Renal cortex interstitium (tissue), 11 donors: ENCODE data around the gene FANCI. TPM values are rescaled to one million over a fixed set of nuclear protein-coding genes. Genes with fewer than 3 reads are reported as not detected.

ENCODE experiments used
- DNase-seq, 11 donors: peaks; one replicate each; pipeline ENCODE4 v3.0.0-alpha.2; 2013; ENCODE audit warnings: low read depth in 9 of 11, low spot score in 4 of 11; ENCODE audit errors: extremely low read depth in 1 of 11
- polyA plus RNA-seq, 3 donors: library from polyadenylated mRNA; unstranded; fragments of 120-200 nt; gene quantifications; one replicate each; pipeline ENCODE4 v1.2.1, GENCODE V29; 2013; ENCODE audit not compliant: insufficient read length in 3 of 3

Gene FANCI
- polyA plus RNA-seq, 3 donors: 31.3 to 39.8 (median 36.9) TPM

DNA sequence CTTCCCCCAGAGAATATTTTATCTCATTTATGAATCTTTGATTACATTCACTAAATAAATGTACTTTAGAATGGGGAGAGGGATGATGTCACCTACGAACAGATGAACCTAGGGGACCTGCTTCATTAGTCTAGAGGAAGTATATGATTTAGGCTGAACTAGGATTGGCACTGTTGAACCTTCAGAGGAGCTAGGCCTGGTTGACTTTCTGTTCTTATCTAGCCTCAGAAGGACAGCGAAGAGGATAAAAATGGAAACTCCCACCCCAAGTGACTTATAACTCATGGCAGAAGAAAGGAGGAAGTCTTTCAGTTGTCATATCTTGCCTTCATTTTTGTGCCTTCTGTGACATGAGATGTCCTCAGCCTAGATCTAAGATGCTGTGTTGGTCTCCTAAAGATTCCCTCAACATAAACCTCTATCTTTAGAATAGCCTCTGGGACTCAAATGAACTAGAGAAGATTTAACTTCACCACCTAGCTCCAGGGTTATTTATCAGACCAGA lies 48.2 kb downstream of the FANCI start:
- no peak for DNase-seq

DNA sequence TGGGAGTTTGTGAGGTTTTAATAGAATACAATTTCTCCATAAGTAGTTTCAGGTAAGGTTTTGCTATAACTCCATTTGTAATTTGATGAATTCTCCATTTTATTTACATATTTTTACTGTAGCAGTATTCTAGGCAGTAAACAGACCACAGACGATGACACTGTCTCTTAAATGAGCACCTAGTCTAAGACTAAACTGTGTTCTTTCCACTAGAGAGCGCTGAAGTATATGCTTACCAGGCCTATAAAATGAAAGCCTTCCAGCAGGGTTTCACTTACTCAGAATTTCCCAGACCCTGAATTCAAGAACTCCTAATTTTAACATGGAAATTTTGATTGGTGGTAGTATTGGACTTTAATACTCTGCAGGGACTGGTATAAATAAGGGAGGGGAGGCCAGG lies 49.2 kb downstream of the FANCI start:
- DNase-seq: no peak

DNA sequence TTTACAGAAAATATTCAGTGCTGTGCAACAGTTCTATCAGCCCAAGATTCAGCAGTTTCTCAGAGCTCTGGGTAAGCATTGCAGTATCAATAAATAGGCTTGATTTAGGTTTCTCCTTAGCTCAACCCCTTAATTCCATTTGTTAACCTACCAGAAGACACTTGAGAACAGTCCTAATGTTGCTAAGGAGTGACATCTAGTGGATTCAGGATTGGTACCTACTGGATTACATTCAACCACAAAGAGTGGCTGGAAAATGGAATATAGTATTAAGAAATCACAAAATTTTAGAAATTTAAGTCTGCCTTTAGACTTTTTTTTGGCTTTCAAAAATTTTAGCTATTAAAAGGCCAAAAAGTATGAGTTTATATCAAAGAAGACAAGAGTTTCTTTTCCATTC lies 56.1 kb downstream of the FANCI start:
- DNase-seq: no peak

DNA sequence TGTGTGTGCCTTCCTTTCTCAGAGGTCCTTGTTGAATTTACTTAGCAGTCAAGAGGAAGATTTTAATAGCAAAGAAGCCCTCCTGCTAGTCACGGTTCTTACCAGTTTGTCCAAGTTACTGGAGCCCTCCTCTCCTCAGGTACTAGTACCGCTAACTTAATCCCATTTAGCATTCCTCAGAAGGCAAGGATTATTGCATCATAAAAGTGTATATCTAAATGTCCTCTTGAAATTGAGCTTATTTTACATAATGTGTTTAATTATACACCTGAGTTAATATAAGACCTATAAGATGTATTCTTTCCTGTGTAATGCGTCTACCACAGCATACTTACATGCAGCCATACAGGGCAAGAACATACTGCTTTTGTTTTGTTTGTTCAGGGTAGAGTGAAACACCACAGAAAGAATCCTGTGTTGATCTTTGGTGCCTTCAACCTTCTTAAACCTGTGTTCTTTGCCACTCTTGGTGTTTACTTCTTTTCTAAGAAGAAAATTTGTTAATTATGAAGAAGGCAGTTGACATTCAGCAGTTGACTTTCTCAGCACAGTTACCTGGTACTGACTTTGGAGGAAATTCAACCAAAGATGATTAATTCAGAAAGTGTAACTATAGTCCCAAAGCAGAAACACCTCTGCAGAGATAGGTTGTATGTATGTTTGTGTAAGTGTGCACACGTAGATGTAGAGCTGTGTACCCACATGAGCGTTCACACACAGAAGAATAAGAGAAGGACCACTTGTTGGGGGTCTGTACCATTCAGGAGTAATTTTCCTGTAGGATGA lies 57.7 kb downstream of the FANCI start:
- no peak for DNase-seq

DNA sequence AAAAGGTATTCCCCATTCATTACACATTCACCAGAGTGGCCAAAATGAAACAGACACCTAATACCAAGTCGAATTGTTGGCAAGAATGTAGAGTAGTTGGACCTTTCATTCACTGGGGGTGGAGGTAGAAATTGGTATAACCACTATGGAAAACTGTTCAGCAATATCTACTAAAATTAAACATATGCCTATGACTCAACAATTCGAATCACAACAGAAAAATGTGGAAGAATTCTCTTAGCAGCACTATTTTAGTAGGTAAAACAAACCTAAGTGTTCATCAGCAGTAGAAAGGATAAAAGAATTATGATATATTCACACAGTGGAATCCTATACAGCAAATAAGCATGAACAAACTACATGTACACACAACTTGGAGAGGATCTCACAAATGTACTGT lies 60.2 kb downstream of the FANCI start:
- DNase-seq: no peak

DNA sequence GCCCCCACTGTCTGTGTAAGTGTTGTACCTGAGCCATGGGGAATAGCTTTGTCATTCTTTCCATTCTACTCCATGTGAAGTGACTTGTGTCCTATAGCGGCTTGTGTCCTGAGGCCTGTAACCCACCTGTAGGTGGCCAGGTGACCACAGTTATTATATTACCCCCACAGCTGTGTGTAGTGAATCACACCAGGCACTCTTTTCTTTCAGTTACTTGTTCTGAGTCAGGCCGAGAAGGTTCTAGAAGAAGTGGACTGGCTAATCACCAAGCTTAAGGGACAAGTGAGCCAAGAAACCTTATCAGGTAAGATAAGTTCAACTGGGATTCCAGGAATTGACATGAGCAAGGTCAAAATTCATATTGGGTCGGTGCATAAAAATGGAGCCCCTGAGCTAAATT lies 61.6 kb downstream of the FANCI start:
- no peak for DNase-seq

DNA sequence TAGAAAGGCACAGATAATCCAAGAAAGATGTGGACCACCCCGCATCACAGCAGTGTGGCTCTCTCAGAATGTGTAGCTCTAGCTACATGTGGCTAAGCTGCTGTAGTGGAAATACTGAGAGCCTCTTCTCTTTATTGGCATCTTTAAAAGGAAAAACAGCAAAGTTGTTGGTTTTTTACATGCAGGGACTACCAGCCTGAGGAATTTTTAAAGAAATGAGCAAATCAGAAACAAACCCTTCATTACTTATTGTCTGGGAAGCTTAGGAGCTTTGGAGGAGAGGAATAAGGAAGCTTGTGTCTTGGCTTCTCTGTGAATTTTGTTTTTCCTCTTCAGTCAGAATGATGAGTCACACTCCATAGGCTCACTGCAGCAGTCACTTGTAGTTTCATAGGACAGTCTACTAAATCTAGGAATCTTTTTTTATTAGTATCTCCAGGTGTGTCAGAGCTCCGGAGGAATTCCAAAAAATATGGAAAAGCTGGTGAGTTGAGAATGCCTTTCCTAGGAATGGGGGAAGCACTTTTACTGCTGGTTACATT lies 63.3 kb downstream of the FANCI start:
- DNase-seq: no peak

DNA sequence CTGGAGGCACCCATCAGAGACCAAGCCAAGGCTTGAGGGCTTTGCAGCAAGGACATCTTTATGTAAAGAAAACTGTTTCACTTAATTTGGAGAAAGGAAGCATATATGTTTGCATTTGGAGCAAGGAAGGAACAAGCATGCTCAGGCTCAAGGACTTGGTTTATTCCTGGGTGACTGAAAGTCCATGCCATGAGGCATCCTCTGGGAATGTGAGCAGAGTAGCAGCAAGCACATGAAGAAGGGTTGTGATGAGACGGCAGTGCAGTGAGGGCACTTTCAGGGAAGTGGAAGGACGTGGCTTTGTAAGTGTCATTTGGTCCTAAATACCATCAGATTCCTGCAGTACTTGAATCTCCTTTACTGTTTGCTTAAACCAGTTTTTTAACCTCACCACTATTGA lies 64.0 kb downstream of the FANCI start:
- no peak for DNase-seq

DNA sequence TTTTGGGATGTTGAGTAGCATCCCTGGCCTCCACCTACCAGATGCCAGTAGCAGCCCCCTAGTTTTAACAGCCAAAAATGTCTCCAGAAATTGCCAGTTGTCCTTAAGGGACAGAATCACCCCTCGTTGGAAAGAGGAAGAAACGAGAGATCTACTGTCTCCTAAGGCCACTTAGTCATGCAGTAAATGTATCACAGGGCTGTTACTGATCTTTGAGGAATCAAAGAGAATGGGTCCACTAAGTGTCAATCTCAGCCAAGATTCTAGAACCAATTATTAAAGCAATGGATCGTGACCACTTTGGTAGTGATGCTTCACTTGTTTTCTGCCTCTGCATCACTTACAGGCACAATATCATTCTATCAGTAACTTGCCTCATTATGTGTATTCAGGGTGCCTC lies 64.5 kb downstream of the FANCI start:
- DNase-seq: no peak

DNA sequence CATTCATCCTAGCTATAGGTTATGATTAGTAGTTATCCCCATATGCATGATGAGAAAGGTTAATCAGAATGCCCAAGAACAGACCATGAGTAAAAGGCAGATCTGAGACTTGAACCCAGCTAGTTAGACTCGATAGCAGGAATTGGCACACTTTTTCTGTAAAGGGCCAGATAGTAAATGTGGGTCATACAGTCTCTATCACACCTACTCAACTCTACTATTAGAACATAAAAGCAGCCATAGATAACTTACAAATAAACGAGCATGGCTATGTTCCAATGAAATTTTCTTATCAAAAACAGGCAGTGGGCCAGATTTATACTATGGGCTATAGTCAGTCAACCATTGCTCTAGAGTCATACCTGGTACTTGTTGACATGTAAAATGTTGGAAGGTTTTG lies 66.2 kb downstream of the FANCI start:
- DNase-seq: no peak

DNA sequence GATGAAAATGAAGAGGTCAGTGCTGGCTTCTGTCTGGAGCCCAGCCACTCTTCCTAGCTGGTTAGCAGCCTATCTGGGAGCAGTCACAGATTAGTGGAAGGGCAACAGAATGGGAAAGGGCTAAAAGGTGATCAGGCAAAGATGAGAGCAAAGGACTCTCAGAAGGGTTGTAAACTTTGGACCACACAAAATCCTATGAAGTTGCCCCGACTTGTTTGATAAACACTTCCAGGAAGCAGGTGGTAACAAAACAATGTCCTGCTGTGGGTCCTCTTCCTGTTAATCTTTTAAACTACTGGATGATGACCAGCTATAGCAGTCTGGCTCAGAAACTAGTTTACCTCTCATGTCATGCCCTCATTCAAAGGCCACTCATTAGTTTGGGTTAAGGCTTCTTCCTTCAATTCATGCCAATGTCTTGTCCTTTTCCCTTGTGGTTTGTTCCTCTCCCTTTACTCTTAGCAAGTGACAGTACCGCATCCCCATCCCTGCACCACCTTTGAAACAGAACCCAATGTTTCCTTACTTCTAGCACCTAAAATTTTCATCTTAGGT lies 71.7 kb downstream of the FANCI start:
- no peak for DNase-seq

DNA sequence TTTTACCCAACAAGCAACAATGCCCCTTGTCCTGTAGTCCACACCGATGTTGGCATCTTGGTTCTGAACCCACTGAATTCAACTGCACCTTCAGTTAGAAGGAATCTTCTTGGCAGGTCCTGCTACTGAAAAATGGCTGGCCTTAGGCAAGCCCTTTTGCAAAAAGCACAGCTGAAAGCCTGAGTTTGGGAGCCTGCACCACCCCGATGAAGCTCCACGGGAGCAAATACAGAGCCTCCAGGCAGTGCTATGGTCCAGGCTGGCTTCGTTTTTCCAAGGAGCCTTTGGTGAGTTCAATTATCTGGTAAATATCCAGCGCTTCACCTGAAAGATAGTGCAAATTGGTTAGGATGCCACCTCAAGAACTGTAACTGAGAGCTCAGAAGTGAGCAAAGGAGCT lies 72.7 kb downstream of the FANCI start:
- DNase-seq: no peak

DNA sequence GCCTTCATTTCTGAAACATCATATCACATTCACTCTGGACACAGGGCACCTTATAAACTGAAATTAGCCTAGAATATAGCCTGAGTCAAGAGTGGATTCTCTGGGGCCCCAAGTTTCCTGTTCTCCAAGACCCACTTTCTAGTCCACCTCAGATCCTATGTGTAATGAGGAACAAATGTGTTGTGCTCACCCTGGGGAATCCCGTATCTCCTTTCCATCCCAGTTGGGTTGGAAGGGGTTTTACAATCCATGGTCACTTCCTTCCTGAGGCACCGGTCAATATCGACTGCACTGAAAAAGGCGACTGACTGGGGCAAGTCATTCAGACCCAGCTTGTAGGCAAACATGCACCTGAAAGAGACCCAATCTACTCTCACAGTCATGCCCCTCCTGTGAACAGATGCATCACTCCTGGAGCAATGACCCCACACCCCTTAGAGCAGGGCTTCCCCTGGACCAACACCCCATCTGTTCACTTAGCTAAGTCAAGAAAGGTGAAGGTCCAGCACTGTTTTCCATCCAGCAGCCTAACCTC lies 73.5 kb downstream of the FANCI start:
- no peak for DNase-seq

DNA sequence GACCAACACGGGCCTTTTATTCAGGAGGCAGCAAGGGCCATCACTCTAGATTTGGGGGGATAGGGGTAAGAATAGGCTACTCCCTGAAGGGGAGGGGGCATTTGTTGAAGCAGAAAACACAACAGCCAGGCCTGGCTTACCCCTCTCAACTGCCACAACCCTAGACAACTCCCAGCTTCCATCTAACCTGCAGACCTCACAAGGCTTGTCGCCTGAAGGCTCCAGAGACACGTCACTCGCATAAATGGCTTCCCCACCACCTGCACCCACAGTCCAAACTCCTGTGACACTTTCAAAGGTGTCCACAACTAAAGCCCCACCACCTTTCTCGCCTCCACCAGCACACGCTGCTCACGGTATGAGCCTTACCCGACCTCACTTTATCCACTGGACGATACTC lies 75.9 kb downstream of the FANCI start:
- DNase-seq: no peak

DNA sequence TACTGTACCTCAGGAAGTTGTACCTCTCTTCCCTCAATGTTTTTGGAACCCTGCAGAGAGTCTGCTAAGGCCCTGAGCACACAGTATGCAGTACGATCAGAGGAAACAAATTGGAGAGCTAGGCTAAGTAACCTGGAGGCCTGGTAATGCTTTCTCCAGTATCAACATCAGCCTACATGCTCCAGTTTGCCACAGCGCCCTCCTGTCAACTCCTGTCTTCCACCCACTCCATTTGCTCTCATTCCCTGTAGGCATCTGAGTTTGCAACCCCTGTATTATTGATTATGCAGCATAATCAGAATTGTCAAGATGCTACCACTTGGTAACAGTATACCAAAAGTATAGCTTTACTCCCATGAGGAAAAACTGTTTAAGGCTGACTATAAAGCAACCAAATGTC lies 76.4 kb downstream of the FANCI start:
- DNase-seq: no peak

DNA sequence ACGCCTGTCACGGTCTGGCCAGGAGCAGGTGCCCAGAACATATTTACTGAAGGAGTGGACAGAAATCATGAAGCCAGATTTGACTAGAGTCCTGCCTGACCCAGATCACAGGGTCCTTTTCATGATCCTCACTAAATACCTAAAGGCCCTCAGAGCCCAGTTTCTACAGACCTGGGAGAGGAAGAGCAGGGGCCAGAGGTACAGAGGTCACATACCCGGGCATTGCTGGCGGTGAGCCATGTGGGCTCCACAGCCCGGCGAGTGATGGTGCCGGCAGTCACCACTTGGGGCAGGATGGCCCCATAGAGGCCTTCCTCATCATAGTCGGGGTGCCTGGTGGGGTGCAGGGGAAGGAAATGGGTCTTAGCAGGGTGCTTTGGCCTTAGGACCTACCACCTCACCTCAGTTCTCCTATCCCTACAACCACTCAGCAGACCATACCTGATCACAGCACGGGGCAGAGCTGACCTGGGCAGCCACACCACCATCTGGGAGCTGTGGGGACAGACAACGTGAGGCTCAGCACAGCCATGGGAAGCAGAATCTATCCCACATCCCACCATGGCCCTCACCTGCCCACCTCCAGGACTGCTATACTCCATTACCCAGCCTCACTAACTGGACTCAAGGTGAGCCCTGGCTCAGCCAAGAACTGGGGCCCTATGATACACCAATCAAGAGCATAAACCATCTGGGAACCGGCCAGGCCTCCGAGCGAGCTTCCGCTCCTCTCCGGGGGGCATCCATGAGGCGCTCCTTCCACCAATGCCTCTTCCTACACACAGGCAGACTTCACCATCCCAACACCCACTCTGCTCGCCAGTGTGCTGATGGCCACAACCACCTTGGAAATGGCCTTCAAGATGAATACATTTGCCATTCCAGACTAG lies 78.0 kb downstream of the FANCI start:
- DNase-seq: no peak

DNA sequence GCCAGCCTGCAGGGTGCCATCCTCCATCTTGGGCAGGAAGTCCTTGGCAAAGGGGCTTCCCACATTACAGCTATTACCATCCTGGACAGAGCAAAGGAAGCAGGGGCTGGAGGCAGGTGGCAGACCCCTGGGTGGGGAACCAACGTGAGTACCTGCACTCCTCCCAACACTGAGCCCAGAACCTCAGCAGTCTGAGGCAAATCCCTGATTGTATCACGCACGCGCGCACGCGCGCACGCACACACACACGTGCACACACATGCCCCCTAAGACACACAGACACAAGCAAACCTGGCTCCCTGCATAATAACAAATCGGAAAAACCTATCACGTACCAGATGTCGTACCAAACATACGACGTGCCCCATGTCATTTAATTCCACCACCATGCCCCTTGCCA lies 79.0 kb downstream of the FANCI start:
- no peak for DNase-seq

DNA sequence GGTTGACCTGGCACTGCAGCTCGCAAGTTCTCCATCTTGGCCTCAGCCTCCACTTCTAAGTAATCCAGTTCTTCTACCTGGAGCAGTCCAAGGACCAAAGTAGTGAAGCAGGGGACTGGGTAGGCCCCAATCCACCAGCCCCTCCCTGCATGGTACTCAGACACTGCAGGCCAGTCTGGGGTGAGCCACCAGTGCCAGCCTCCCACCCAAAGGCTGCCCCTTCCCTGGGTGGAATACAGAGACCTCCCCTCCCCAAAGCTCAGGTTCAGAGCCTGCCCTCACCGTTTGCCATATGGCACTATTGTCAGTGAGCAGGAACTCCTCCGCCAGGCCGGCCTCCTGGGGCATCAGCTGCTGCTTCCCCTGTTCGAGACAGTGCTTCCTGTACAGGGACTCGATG lies 80.0 kb downstream of the FANCI start:
- no peak for DNase-seq

DNA sequence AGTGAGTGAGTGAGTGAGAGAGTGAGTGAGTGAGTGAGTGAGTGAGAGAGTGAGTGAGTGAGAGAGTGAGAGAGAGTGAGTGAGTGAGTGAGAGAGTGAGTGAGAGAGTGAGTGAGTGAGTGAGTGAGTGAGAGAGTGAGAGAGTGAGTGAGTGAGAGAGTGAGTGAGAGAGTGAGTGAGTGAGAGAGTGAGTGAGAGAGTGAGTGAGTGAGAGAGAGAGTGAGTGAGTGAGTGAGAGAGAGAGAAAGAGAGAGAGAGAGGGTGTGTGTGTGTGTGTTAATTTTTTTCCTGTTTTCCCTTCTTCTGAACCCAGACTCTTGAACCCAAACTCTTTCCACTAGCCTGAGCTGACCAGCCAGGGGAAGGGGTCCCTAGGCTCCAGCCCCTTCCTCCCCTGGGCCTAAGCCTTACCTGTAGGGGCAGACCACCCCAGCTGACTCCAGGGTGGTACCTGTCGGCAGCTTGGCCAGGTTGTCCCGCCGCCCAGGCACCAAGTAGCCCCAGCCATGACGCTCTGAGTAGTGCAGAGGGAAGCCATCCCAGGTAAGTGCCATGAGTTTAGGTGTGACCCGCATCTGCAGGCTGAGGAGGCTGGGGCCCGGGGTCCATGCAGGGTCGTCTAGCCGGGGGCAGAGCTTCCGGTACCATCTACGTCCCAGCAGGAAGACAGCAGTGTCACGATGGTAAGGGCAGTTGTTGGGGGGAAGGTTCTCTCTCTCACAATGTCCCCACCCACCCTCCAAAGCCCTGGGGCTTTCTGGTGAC lies 81.4 kb downstream of the FANCI start:
- no peak for DNase-seq
